ENCODE results near the gene PCDHGA7. TPM values are rescaled to one million over a fixed set of nuclear protein-coding genes. Genes with fewer than 3 reads are reported as not detected.
"Not testable (repeated sequence)": the region's sequence is repeated elsewhere in the genome, so short reads cannot be mapped to it uniquely, and the experiment has no call there.

The PCDHGA7 gene
- total and polyA plus RNA-seq, 4 donors: 2.1 to 8.0 (median 6.4) TPM; not detected in 1

DNA sequence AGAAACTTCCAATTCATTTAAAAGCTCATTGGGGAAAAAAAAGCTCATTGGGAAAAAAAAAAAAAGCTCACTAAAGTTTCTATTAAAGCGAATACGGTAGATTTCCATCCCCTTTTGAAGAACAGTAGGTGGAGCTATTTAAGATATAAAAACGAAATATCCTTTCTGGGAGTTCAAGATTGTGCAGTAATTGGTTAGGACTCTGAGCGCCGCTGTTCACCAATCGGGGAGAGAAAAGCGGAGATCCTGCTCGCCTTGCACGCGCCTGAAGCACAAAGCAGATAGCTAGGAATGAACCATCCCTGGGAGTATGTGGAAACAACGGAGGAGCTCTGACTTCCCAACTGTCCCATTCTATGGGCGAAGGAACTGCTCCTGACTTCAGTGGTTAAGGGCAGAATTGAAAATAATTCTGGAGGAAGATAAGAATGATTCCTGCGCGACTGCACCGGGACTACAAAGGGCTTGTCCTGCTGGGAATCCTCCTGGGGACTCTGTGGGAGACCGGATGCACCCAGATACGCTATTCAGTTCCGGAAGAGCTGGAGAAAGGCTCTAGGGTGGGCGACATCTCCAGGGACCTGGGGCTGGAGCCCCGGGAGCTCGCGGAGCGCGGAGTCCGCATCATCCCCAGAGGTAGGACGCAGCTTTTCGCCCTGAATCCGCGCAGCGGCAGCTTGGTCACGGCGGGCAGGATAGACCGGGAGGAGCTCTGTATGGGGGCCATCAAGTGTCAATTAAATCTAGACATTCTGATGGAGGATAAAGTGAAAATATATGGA is 48.0 kb downstream of the PCDHGA7 start, which contains the start of gene PCDHGA12:
TSS of gene PCDHGA12 (plus strand) at position 176 of the 782 bp plus-strand sequence. CDS start at position 429, 253 bp downstream.
- Histone ChIP-seq H3K27ac (ENCODE audit: low read depth in 1 of 2, low read length in 2 of 2) (no peak within 1 kb of the TSS), H3K4me1 (ENCODE audit: control insufficient read depth in 1 of 2, insufficient read depth in 2 of 2, low read length in 2 of 2) (no peaks in the 10 kb centered on the region), H3K4me3 (ENCODE audit: low read length in 2 of 2) (no peak within 1 kb of the TSS), H3K27me3 (ENCODE audit: control insufficient read depth in 1 of 2, insufficient read depth in 2 of 2, low read length in 1 of 2) (no peaks in the 10 kb centered on the region), H3K36me3 (ENCODE audit: control insufficient read depth in 1 of 2, insufficient read depth in 2 of 2, low read length in 1 of 2) (no peaks in the 10 kb centered on the region), H3K9me3 (ENCODE audit: control insufficient read depth, low read length) (peaks cover 39% of the 10 kb centered on the region)
- peak; percentile 72 for ATAC-seq (ENCODE audit: low FRiP score)
- DNase-seq: peak in 1 of 2 donors; percentile 77
- intact Hi-C loops (cut with DNase I): no loop called here
- WGBS, 2 donors: 12 to 15% methylated on average over 33 of the region's 33 CpGs

DNA sequence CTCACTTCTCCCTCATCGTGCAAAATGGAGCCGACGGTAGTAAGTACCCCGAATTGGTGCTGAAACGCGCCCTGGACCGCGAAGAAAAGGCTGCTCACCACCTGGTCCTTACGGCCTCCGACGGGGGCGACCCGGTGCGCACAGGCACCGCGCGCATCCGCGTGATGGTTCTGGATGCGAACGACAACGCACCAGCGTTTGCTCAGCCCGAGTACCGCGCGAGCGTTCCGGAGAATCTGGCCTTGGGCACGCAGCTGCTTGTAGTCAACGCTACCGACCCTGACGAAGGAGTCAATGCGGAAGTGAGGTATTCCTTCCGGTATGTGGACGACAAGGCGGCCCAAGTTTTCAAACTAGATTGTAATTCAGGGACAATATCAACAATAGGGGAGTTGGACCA is 48.7 kb downstream of the PCDHGA7 start:
- H3K27ac ChIP-seq (ENCODE audit: low read depth in 1 of 2, low read length in 2 of 2): no peak overlapping the region
- no peaks in the 10 kb centered on the region for H3K36me3 ChIP-seq (ENCODE audit: control insufficient read depth in 1 of 2, insufficient read depth in 2 of 2, low read length in 1 of 2)
- intact Hi-C loops (cut with DNase I): no loop called here
- H3K9me3 ChIP-seq (ENCODE audit: control insufficient read depth, low read length): peaks cover 36% of the 10 kb centered on the region
- H3K4me1 ChIP-seq (ENCODE audit: control insufficient read depth in 1 of 2, insufficient read depth in 2 of 2, low read length in 2 of 2): no peaks in the 10 kb centered on the region
- ATAC-seq (ENCODE audit: low FRiP score): no peak
- WGBS, 2 donors: 12 to 15% methylated on average over 37 of the region's 37 CpGs
- no peaks in the 10 kb centered on the region for H3K27me3 ChIP-seq (ENCODE audit: control insufficient read depth in 1 of 2, insufficient read depth in 2 of 2, low read length in 1 of 2)
- no peak for DNase-seq
- no peak overlapping the region for H3K4me3 ChIP-seq (ENCODE audit: low read length in 2 of 2)

DNA sequence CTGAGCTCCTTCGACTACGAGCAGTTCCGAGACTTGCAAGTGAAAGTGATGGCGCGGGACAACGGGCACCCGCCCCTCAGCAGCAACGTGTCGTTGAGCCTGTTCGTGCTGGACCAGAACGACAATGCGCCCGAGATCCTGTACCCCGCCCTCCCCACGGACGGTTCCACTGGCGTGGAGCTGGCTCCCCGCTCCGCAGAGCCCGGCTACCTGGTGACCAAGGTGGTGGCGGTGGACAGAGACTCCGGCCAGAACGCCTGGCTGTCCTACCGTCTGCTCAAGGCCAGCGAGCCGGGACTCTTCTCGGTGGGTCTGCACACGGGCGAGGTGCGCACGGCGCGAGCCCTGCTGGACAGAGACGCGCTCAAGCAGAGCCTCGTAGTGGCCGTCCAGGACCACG is 49.8 kb downstream of the PCDHGA7 start:
- H3K27ac ChIP-seq (ENCODE audit: low read depth in 1 of 2, low read length in 2 of 2); H3K4me1 ChIP-seq (ENCODE audit: control insufficient read depth in 1 of 2, insufficient read depth in 2 of 2, low read length in 2 of 2); ATAC-seq (ENCODE audit: low FRiP score); H3K36me3 ChIP-seq (ENCODE audit: control insufficient read depth in 1 of 2, insufficient read depth in 2 of 2, low read length in 1 of 2); intact Hi-C loops (cut with DNase I); H3K4me3 ChIP-seq (ENCODE audit: low read length in 2 of 2); H3K27me3 ChIP-seq (ENCODE audit: control insufficient read depth in 1 of 2, insufficient read depth in 2 of 2, low read length in 1 of 2); DNase-seq: not testable (repeated sequence)
- 27 to 29% methylated on average over 35 to 38 of the region's 38 CpGs for WGBS, 2 donors
- H3K9me3 ChIP-seq (ENCODE audit: control insufficient read depth, low read length): peaks cover 31% of the 10 kb centered on the region

DNA sequence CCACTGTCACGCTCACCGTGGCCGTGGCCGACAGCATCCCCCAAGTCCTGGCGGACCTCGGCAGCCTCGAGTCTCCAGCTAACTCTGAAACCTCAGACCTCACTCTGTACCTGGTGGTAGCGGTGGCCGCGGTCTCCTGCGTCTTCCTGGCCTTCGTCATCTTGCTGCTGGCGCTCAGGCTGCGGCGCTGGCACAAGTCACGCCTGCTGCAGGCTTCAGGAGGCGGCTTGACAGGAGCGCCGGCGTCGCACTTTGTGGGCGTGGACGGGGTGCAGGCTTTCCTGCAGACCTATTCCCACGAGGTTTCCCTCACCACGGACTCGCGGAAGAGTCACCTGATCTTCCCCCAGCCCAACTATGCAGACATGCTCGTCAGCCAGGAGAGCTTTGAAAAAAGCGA is 50.2 kb downstream of the PCDHGA7 start:
- H3K36me3 ChIP-seq (ENCODE audit: control insufficient read depth in 1 of 2, insufficient read depth in 2 of 2, low read length in 1 of 2); intact Hi-C loops (cut with DNase I); H3K4me1 ChIP-seq (ENCODE audit: control insufficient read depth in 1 of 2, insufficient read depth in 2 of 2, low read length in 2 of 2); H3K27me3 ChIP-seq (ENCODE audit: control insufficient read depth in 1 of 2, insufficient read depth in 2 of 2, low read length in 1 of 2); DNase-seq; H3K27ac ChIP-seq (ENCODE audit: low read depth in 1 of 2, low read length in 2 of 2); ATAC-seq (ENCODE audit: low FRiP score); H3K4me3 ChIP-seq (ENCODE audit: low read length in 2 of 2): not testable (repeated sequence)
- 21 to 23% methylated on average over 25 to 29 of the region's 29 CpGs for WGBS, 2 donors
- peaks cover 29% of the 10 kb centered on the region for H3K9me3 ChIP-seq (ENCODE audit: control insufficient read depth, low read length)

DNA sequence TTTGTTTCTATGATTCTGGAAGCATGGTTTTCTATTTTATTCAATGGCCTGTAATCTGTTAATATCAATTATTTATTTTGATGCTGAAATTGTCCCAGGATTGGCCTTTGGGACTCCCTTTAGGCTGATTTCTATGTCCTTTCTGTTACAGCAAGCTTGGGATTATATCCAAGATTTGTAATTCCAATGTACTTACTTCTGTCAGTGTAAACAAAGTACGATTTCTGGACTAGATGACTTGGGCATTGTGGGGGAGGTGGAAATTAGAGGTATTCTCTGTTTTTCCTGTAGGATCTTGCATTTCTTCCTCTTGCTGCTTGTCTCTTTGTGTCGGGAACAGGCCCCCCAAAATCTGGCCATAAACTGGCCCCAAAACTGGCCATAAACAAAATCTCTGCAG is 51.5 kb downstream of the PCDHGA7 start:
- DNase-seq: no peak
- no peaks in the 10 kb centered on the region for H3K36me3 ChIP-seq (ENCODE audit: control insufficient read depth in 1 of 2, insufficient read depth in 2 of 2, low read length in 1 of 2)
- WGBS, 2 donors: 73 to 76% methylated on average over 2 of the region's 2 CpGs
- H3K4me1 ChIP-seq (ENCODE audit: control insufficient read depth in 1 of 2, insufficient read depth in 2 of 2, low read length in 2 of 2): no peaks in the 10 kb centered on the region
- H3K27me3 ChIP-seq (ENCODE audit: control insufficient read depth in 1 of 2, insufficient read depth in 2 of 2, low read length in 1 of 2): no peaks in the 10 kb centered on the region
- no peak for ATAC-seq (ENCODE audit: low FRiP score)
- no peak overlapping the region for H3K4me3 ChIP-seq (ENCODE audit: low read length in 2 of 2)
- intact Hi-C loops (cut with DNase I): no loop called here
- peaks cover 24% of the 10 kb centered on the region for H3K9me3 ChIP-seq (ENCODE audit: control insufficient read depth, low read length)
- no peak overlapping the region for H3K27ac ChIP-seq (ENCODE audit: low read depth in 1 of 2, low read length in 2 of 2)

Other genes starting within 250 kb of the PCDHGA7 start
Only the 30 nearest of the 36 such genes appear.
- gene PCDHB9, start 195.6 kb upstream of the PCDHGA7 start, total RNA-seq: 1 to 10 TPM; 3.0 to 3.8 TPM
- gene PCDHB9, start 195.6 kb upstream of the PCDHGA7 start, polyA plus RNA-seq: 1 to 10 TPM in 1 of 2 donors, under 1 TPM in 1; 0.25 to 2.1 TPM
- 1 to 10 TPM; 3.6 to 7.7 TPM for gene PCDHB10, start 190.4 kb upstream of the PCDHGA7 start, total RNA-seq
- 1 to 10 TPM in 1 of 2 donors, under 1 TPM in 1; 0.25 to 4.5 TPM for gene PCDHB10, start 190.4 kb upstream of the PCDHGA7 start, polyA plus RNA-seq
- 10 to 100 TPM in 1 of 2 donors, 1 to 10 TPM in 1; 8.1 to 15.3 TPM for gene PCDHB11, start 183.1 kb upstream of the PCDHGA7 start, total RNA-seq
- 1 to 10 TPM; 2.9 to 4.7 TPM for gene PCDHB11, start 183.1 kb upstream of the PCDHGA7 start, polyA plus RNA-seq
- 1 to 10 TPM; 5.7 to 6.7 TPM for gene PCDHB12, start 174.0 kb upstream of the PCDHGA7 start, total RNA-seq
- gene PCDHB12, start 174.0 kb upstream of the PCDHGA7 start, polyA plus RNA-seq: 1 to 10 TPM in 1 of 2 donors, under 1 TPM in 1; 0.75 to 2.9 TPM
- gene PCDHB13, start 168.8 kb upstream of the PCDHGA7 start, total RNA-seq: 1 to 10 TPM; 4.2 to 6.7 TPM
- gene PCDHB13, start 168.8 kb upstream of the PCDHGA7 start, polyA plus RNA-seq: 1 to 10 TPM in 1 of 2 donors, under 1 TPM in 1; 0.75 to 1.3 TPM
- gene PCDHB14, start 159.4 kb upstream of the PCDHGA7 start, total RNA-seq: 10 to 100 TPM in 1 of 2 donors, 1 to 10 TPM in 1; 7.5 to 10.1 TPM
- gene PCDHB14, start 159.4 kb upstream of the PCDHGA7 start, polyA plus RNA-seq: 1 to 10 TPM; 1.0 to 5.0 TPM
- 10 to 100 TPM in 1 of 2 donors, 1 to 10 TPM in 1; 8.7 to 10.9 TPM for gene PCDHB15, start 137.3 kb upstream of the PCDHGA7 start, total RNA-seq
- 10 to 100 TPM in 1 of 2 donors, 1 to 10 TPM in 1; 4.4 to 12.1 TPM for gene PCDHB15, start 137.3 kb upstream of the PCDHGA7 start, polyA plus RNA-seq
- 1 to 10 TPM in 1 of 2 donors, under 1 TPM in 1; 0.69 to 1.1 TPM for gene SLC25A2, start 78.7 kb upstream of the PCDHGA7 start, total RNA-seq
- not detected for gene SLC25A2, start 78.7 kb upstream of the PCDHGA7 start, polyA plus RNA-seq
- 10 to 100 TPM; 59.8 to 79.1 TPM for gene TAF7, start 62.0 kb upstream of the PCDHGA7 start, total RNA-seq
- gene TAF7, start 62.0 kb upstream of the PCDHGA7 start, polyA plus RNA-seq: 10 to 100 TPM; 53.5 to 65.3 TPM
- 1 to 10 TPM in 1 of 2 donors, under 1 TPM in 1; 0.91 to 1.6 TPM for gene PCDHGA1, start 52.2 kb upstream of the PCDHGA7 start, total RNA-seq
- 1 to 10 TPM in 1 of 2 donors, not detected in 1; 1.0 TPM for gene PCDHGA1, start 52.2 kb upstream of the PCDHGA7 start, polyA plus RNA-seq
- 10 to 100 TPM in 1 of 2 donors, 1 to 10 TPM in 1; 6.2 to 10.6 TPM for gene PCDHGA2, start 44.0 kb upstream of the PCDHGA7 start, total RNA-seq
- 1 to 10 TPM in 1 of 2 donors, under 1 TPM in 1; 0.75 to 4.2 TPM for gene PCDHGA2, start 44.0 kb upstream of the PCDHGA7 start, polyA plus RNA-seq
- gene PCDHGA3, start 38.9 kb upstream of the PCDHGA7 start, total RNA-seq: 1 to 10 TPM; 4.1 to 7.4 TPM
- gene PCDHGA3, start 38.9 kb upstream of the PCDHGA7 start, polyA plus RNA-seq: 1 to 10 TPM in 1 of 2 donors, under 1 TPM in 1; 0.50 to 2.4 TPM
- gene PCDHGB1, start 32.6 kb upstream of the PCDHGA7 start, total RNA-seq: 1 to 10 TPM; 3.5 to 6.5 TPM
- under 1 TPM; 0.75 to 0.92 TPM for gene PCDHGB1, start 32.6 kb upstream of the PCDHGA7 start, polyA plus RNA-seq
- gene PCDHGA4, start 27.7 kb upstream of the PCDHGA7 start, total RNA-seq: 10 to 100 TPM in 1 of 2 donors, 1 to 10 TPM in 1; 7.1 to 10.2 TPM
- gene PCDHGA4, start 27.7 kb upstream of the PCDHGA7 start, polyA plus RNA-seq: 1 to 10 TPM; 1.3 to 2.0 TPM
- gene PCDHGB2, start 22.7 kb upstream of the PCDHGA7 start, total RNA-seq: 10 to 100 TPM in 1 of 2 donors, 1 to 10 TPM in 1; 6.5 to 11.7 TPM
- 1 to 10 TPM in 1 of 2 donors, under 1 TPM in 1; 0.38 to 1.1 TPM for gene PCDHGB2, start 22.7 kb upstream of the PCDHGA7 start, polyA plus RNA-seq
- 10 to 100 TPM in 1 of 2 donors, 1 to 10 TPM in 1; 7.5 to 11.5 TPM for gene PCDHGA5, start 18.6 kb upstream of the PCDHGA7 start, total RNA-seq
- gene PCDHGA5, start 18.6 kb upstream of the PCDHGA7 start, polyA plus RNA-seq: 1 to 10 TPM in 1 of 2 donors, under 1 TPM in 1; 0.25 to 1.4 TPM
- gene PCDHGB3, start 12.5 kb upstream of the PCDHGA7 start, total RNA-seq: 1 to 10 TPM; 7.4 to 9.7 TPM
- under 1 TPM in 1 of 2 donors, not detected in 1; 0.82 TPM for gene PCDHGB3, start 12.5 kb upstream of the PCDHGA7 start, polyA plus RNA-seq
- gene PCDHGA6, start 8.9 kb upstream of the PCDHGA7 start, total RNA-seq: 10 to 100 TPM in 1 of 2 donors, 1 to 10 TPM in 1; 8.8 to 12.0 TPM
- 1 to 10 TPM in 1 of 2 donors, under 1 TPM in 1; 0.38 to 4.0 TPM for gene PCDHGA6, start 8.9 kb upstream of the PCDHGA7 start, polyA plus RNA-seq
- 10 to 100 TPM in 1 of 2 donors, 1 to 10 TPM in 1; 7.3 to 10.1 TPM for gene PCDHGB4, start 5.0 kb downstream of the PCDHGA7 start, total RNA-seq
- 1 to 10 TPM in 1 of 2 donors, under 1 TPM in 1; 0.50 to 2.7 TPM for gene PCDHGB4, start 5.0 kb downstream of the PCDHGA7 start, polyA plus RNA-seq
- 1 to 10 TPM; 3.0 to 6.8 TPM for gene PCDHGA8, start 9.9 kb downstream of the PCDHGA7 start, total RNA-seq
- under 1 TPM; 0.13 to 0.54 TPM for gene PCDHGA8, start 9.9 kb downstream of the PCDHGA7 start, polyA plus RNA-seq
- 10 to 100 TPM; 11.7 to 18.2 TPM for gene PCDHGB5, start 15.2 kb downstream of the PCDHGA7 start, total RNA-seq
- 1 to 10 TPM; 2.0 to 5.0 TPM for gene PCDHGB5, start 15.2 kb downstream of the PCDHGA7 start, polyA plus RNA-seq
- 10 to 100 TPM in 1 of 2 donors, 1 to 10 TPM in 1; 8.2 to 13.2 TPM for gene PCDHGA9, start 20.0 kb downstream of the PCDHGA7 start, total RNA-seq
- gene PCDHGA9, start 20.0 kb downstream of the PCDHGA7 start, polyA plus RNA-seq: 1 to 10 TPM in 1 of 2 donors, under 1 TPM in 1; 0.75 to 1.4 TPM
- gene PCDHGB6, start 25.3 kb downstream of the PCDHGA7 start, total RNA-seq: 10 to 100 TPM in 1 of 2 donors, 1 to 10 TPM in 1; 9.5 to 14.6 TPM
- gene PCDHGB6, start 25.3 kb downstream of the PCDHGA7 start, polyA plus RNA-seq: 1 to 10 TPM in 1 of 2 donors, under 1 TPM in 1; 0.38 to 2.4 TPM
- gene PCDHGA10, start 30.2 kb downstream of the PCDHGA7 start, total RNA-seq: 10 to 100 TPM in 1 of 2 donors, 1 to 10 TPM in 1; 6.1 to 11.4 TPM
- 1 to 10 TPM in 1 of 2 donors, under 1 TPM in 1; 0.61 to 1.1 TPM for gene PCDHGA10, start 30.2 kb downstream of the PCDHGA7 start, polyA plus RNA-seq
- 10 to 100 TPM; 12.7 to 24.7 TPM for gene PCDHGB7, start 34.9 kb downstream of the PCDHGA7 start, total RNA-seq
- 1 to 10 TPM; 2.1 to 3.8 TPM for gene PCDHGB7, start 34.9 kb downstream of the PCDHGA7 start, polyA plus RNA-seq
- gene PCDHGA11, start 38.3 kb downstream of the PCDHGA7 start, total RNA-seq: 1 to 10 TPM; 7.1 to 9.2 TPM
- gene PCDHGA11, start 38.3 kb downstream of the PCDHGA7 start, polyA plus RNA-seq: under 1 TPM; 0.50 to 0.72 TPM
- gene PCDHGA12, start 47.8 kb downstream of the PCDHGA7 start, total RNA-seq: 10 to 100 TPM in 1 of 2 donors, 1 to 10 TPM in 1; 7.9 to 18.8 TPM
- 1 to 10 TPM in 1 of 2 donors, under 1 TPM in 1; 0.75 to 2.5 TPM for gene PCDHGA12, start 47.8 kb downstream of the PCDHGA7 start, polyA plus RNA-seq
- gene PCDHGC3, start 93.2 kb downstream of the PCDHGA7 start, total RNA-seq: 100 to 1,000 TPM in 1 of 2 donors, 10 to 100 TPM in 1; 67.3 to 116 TPM
- gene PCDHGC3, start 93.2 kb downstream of the PCDHGA7 start, polyA plus RNA-seq: 10 to 100 TPM; 23.9 to 99.0 TPM
- 1 to 10 TPM; 2.8 to 6.1 TPM for gene PCDHGC4, start 102.3 kb downstream of the PCDHGA7 start, total RNA-seq
- under 1 TPM; 0.05 to 0.38 TPM for gene PCDHGC4, start 102.3 kb downstream of the PCDHGA7 start, polyA plus RNA-seq
- 1 to 10 TPM; 2.8 to 6.3 TPM for gene PCDHGC5, start 106.3 kb downstream of the PCDHGA7 start, total RNA-seq
- under 1 TPM; 0.25 to 0.84 TPM for gene PCDHGC5, start 106.3 kb downstream of the PCDHGA7 start, polyA plus RNA-seq